B cell (primary cell): Measurements from ENCODE around the gene FLT3LG. TPM values are rescaled to one million over a fixed set of nuclear protein-coding genes. Genes with fewer than 3 reads are reported as not detected.

ENCODE experiments used
- ATAC-seq: fragments of 200-7000 bp; cut with Tn5 transposase; one replicate; pipeline ENCODE4 v1.10.0; 2021; ENCODE audit warnings: low read depth, mild to moderate bottlenecking, moderate number of reproducible peaks, moderate library complexity
- CTCF ChIA-PET: fragments of 350-600 bp; sonication (Branson Sonifier 250); formaldehyde crosslinking; loops from one replicate; lab custom pipeline; 2021; ENCODE audit warnings: antibody characterized with exemption, inconsistent platforms; lab: Charles Lee
- POLR2A ChIA-PET: fragments of 350-600 bp; sonication (Branson Sonifier 250); formaldehyde crosslinking; loops from one replicate; lab custom pipeline; 2021; ENCODE audit warnings: antibody characterized with exemption; lab: Charles Lee
- DNase-seq: peaks from one replicate; pipeline ENCODE4 v3.0.0; 2013
- H2AFZ ChIP-seq: 2 replicates; pipeline ENCODE4 v1.6.1; 2012; ENCODE audit warnings: mild to moderate bottlenecking, low read depth, low read length; ENCODE audit not compliant: insufficient read depth, poor library complexity, severe bottlenecking
- H3K27ac ChIP-seq, 2 donors: 1 replicate in 1 of 2; 2 replicates in 1 of 2; pipeline ENCODE4 v1.5.1; 2012 to 2013; ENCODE audit warnings: low read length in 2 of 2, mild to moderate bottlenecking in 2 of 2, moderate library complexity in 1 of 2
- H3K27me3 ChIP-seq, 4 experiments: fragments of 200-600 bp in 1 of 4; sonication (generic) in 1 of 4; replicated peaks in 1 of 4; 1 replicate in 2 of 4; 2 replicates in 2 of 4; pipeline versions ENCODE4 v1.6.1 to v1.7.0; 2013 to 2016; ENCODE audit warnings: low read length in 3 of 4, mild to moderate bottlenecking in 2 of 4, mixed read lengths in 1 of 4, moderate library complexity in 1 of 4; ENCODE audit not compliant: insufficient read depth in 4 of 4, control insufficient read depth in 3 of 4; ENCODE audit errors: control extremely low read depth in 1 of 4
- H3K36me3 ChIP-seq, 2 experiments: replicated peaks in 1 of 2; 1 replicate in 1 of 2; 2 replicates in 1 of 2; pipeline versions ENCODE4 v1.6.1 to v1.7.1; 2013; ENCODE audit warnings: low read length in 1 of 2; ENCODE audit not compliant: insufficient read depth in 2 of 2, control insufficient read depth in 1 of 2; ENCODE audit errors: control extremely low read depth in 1 of 2, extremely low read depth in 1 of 2
- H3K4me1 ChIP-seq, 2 donors: fragments of 200-600 bp in 1 of 2; sonication (generic) in 1 of 2; 1 replicate in 1 of 2; 2 replicates in 1 of 2; pipeline versions ENCODE4 v1.5.1 to v1.6.1; 2013 to 2017; ENCODE audit warnings: low read length in 2 of 2; ENCODE audit not compliant: control insufficient read depth in 2 of 2, insufficient read depth in 2 of 2
- H3K4me2 ChIP-seq: replicated peaks from 2 replicates; pipeline ENCODE3; 2012; ENCODE audit warnings: mild to moderate bottlenecking, low read depth, low read length; ENCODE audit not compliant: poor library complexity, severe bottlenecking
- H3K4me3 ChIP-seq, 5 experiments: fragments of 200-600 bp in 1 of 5; sonication (generic) in 1 of 5; 1 replicate in 3 of 5; 2 replicates in 2 of 5; pipeline versions ENCODE4 v1.5.1 to v1.7.0; 2011 to 2016; ENCODE audit warnings: low read length in 4 of 5, mild to moderate bottlenecking in 4 of 5, low read depth in 2 of 5, control low read depth in 1 of 5, moderate library complexity in 1 of 5; ENCODE audit not compliant: insufficient read depth in 1 of 5; ENCODE audit errors: control extremely low read depth in 1 of 5, extremely low read depth in 1 of 5
- H3K79me2 ChIP-seq: fragments of 200-600 bp; sonication (generic); one replicate; pipeline ENCODE4 v1.6.0; 2016; ENCODE audit warnings: low read length; ENCODE audit not compliant: control insufficient read depth, insufficient read depth
- H3K9ac ChIP-seq: fragments of 200-600 bp; sonication (generic); 2 replicates; pipeline ENCODE4 v1.6.1; 2017; ENCODE audit warnings: mild to moderate bottlenecking, low read length, moderate library complexity
- H3K9me3 ChIP-seq, 3 donors: one replicate each; pipeline versions ENCODE4 v1.6.1 to v1.7.1; 2013; ENCODE audit warnings: low read length in 2 of 3; ENCODE audit not compliant: control insufficient read depth in 2 of 3, insufficient read depth in 1 of 3; ENCODE audit errors: control extremely low read depth in 1 of 3
- H4K20me1 ChIP-seq: 2 replicates; pipeline ENCODE4 v1.6.0; 2012; ENCODE audit warnings: mild to moderate bottlenecking, low read length; ENCODE audit not compliant: insufficient read depth, control insufficient read depth, poor library complexity, severe bottlenecking
- H3K27ac Mint-ChIP-seq: one replicate; pipeline ENCODE4 v1.8.0; 2021; ENCODE audit warnings: mixed read lengths
- H3K27me3 Mint-ChIP-seq: one replicate; pipeline ENCODE4 v1.8.0; 2021; ENCODE audit warnings: mixed read lengths
- H3K4me1 Mint-ChIP-seq: one replicate; pipeline ENCODE4 v1.8.0; 2021; ENCODE audit warnings: mixed read lengths
- H3K4me3 Mint-ChIP-seq: one replicate; pipeline ENCODE4 v1.8.0; 2021; ENCODE audit warnings: mixed read lengths
- H3K9me3 Mint-ChIP-seq: one replicate; pipeline ENCODE4 v1.8.0; 2022; ENCODE audit warnings: mixed read lengths; ENCODE audit not compliant: insufficient read depth
- CTCF ChIP-seq: fragments of 200-600 bp; IDR thresholded peaks from one replicate; pipeline ENCODE4 v1.8.0; 2022; ENCODE audit warnings: antibody characterized with exemption, mild to moderate bottlenecking
- EZH2 ChIP-seq: IDR thresholded peaks from 2 replicates; pipeline ENCODE4 v1.6.1; 2012; ENCODE audit warnings: borderline replicate concordance, low read depth, mild to moderate bottlenecking, moderate library complexity, low read length; ENCODE audit not compliant: insufficient read depth, poor library complexity, severe bottlenecking
- WGBS: methylation state at CpG from one replicate; pipeline ENCODE4 v1.1.5; 2013; ENCODE audit warnings: missing lambda C conversion rate; ENCODE audit not compliant: insufficient coverage; 5-methylcytosine and 5-hydroxymethylcytosine counted together
- intact Hi-C: fragments of 100-400 bp; cut with micrococcal nuclease; formaldehyde crosslinking; loops from one replicate; pipeline ENCODE4 v1.10.0; 2022
- polyA plus RNA-seq: library from polyadenylated mRNA; depleted of rRNA; stranded (reverse); fragments of >200 nt; gene quantifications from 2 replicates; pipeline ENCODE4 v1.2.3, GENCODE V29; 2012
- total RNA-seq, 2 donors: library from RNA; stranded (reverse); fragments of 120-200 nt in 1 of 2; gene quantifications; 1 replicate in 1 of 2; 2 replicates in 1 of 2; pipeline versions ENCODE4 v1.2.3 to v1.2.4, GENCODE V29; 2013 to 2022

The FLT3LG gene
- total and polyA plus RNA-seq, 2 donors (not counting 1 experiment from before 2014, with no cell fraction given), result 31.0 to 49.8 TPM

GRCh38 chr19:49425178-49425577 is 48.8 kb upstream of the FLT3LG start, which contains the start of gene GFY:
Gene GFY, plus strand, starts transcription at chr19:49425388. Its CDS starts 1,043 bp downstream, at chr19:49426431.
- POLR2A ChIA-PET, result interaction anchor here (0.9 to 1.1 kb wide), 2 partner anchors 9 to 14 kb away, joined by 3 to 4 read pairs; no protein-coding TSS in a partner anchor
- intact Hi-C loops, result loop anchor here (2.0 to 5.0 kb wide), 2 partner anchors 16 to 33 kb away; no protein-coding TSS in a partner anchor
- Histone ChIP-seq H3K9me3 (peaks cover 0 to 49% (median 0%) of the 10 kb centered on the region in 3 donors), H3K4me1 (peaks cover 67 to 70% of the 10 kb centered on the region in 2 donors), H3K9ac (no peak within 1 kb of the TSS), H3K4me2 (peak within 1 kb of the TSS; percentile 31), H4K20me1 (no peaks in the 10 kb centered on the region), H3K4me3 (no peak within 1 kb of the TSS), H3K27me3 (peaks cover 0 to 98% (median 80%) of the 10 kb centered on the region in 4 experiments), H3K27ac (no peak within 1 kb of the TSS), H3K79me2 (no peaks in the 10 kb centered on the region), H3K36me3 (no peaks in the 10 kb centered on the region), H2AFZ (no peak within 1 kb of the TSS)
- CTCF ChIA-PET, result interaction anchor here (0.7 to 1.4 kb wide), 8 partner anchors 11 to 432 kb away, joined by 3 to 4 read pairs (median 3); partner anchors contain the start of gene GYS1
- Mint-ChIP-seq H3K4me3 (peak within 1 kb of the TSS; percentile 52), H3K27me3 (peaks cover 86% of the 10 kb centered on the region), H3K9me3 (no peaks in the 10 kb centered on the region), H3K4me1 (peaks cover 68% of the 10 kb centered on the region), H3K27ac (peak within 1 kb of the TSS; percentile 28)
- WGBS, result 55% methylated on average over 7 of the region's 7 CpGs
- TF ChIP-seq EZH2, result no peak
- TF ChIP-seq CTCF, result no peak
- DNase-seq, result no peak
- no peak for ATAC-seq
